Uterus (tissue), 4 donors: ENCODE measurements around the gene GLIPR1L1. TPM values are rescaled to one million over a fixed set of nuclear protein-coding genes. Genes with fewer than 3 reads are reported as not detected.

Experiments used
- DNase-seq, 2 donors: peaks; one replicate each; pipeline ENCODE4 v3.0.0-alpha.2; 2019 to 2020
- H3K27ac ChIP-seq, 2 donors: fragments of 200-600 bp; sonication (generic); 1 replicate in 1 of 2; 2 replicates in 1 of 2; pipeline ENCODE4 v1.5.1; 2016 to 2018
- H3K27me3 ChIP-seq, 2 donors: fragments of 200-600 bp; sonication (generic); one replicate each; pipeline ENCODE4 v1.5.1; 2018 to 2019; ENCODE audit warnings: control low read depth in 1 of 2
- H3K36me3 ChIP-seq, 2 donors: fragments of 200-600 bp; sonication (generic); one replicate each; pipeline ENCODE4 v1.5.1; 2019; ENCODE audit warnings: control low read depth in 1 of 2
- H3K4me1 ChIP-seq, 2 donors: fragments of 200-600 bp; sonication (generic); one replicate each; pipeline ENCODE4 v1.5.1; 2018 to 2019; ENCODE audit warnings: control low read depth in 1 of 2
- H3K4me3 ChIP-seq, 2 donors: fragments of 200-600 bp; sonication (generic); 1 replicate in 1 of 2; 2 replicates in 1 of 2; pipeline ENCODE4 v1.5.1; 2018 to 2019; ENCODE audit warnings: mild to moderate bottlenecking in 1 of 2
- H3K9me3 ChIP-seq, 2 donors: fragments of 200-600 bp; sonication (generic); one replicate each; pipeline ENCODE4 v1.5.1; 2019; ENCODE audit warnings: control low read depth in 1 of 2
- POLR2A ChIP-seq, 2 donors: fragments of 450-650 bp; IDR thresholded peaks; one replicate each; pipeline ENCODE4 v1.6.1; 2016; ENCODE audit warnings: antibody characterized with exemption in 2 of 2, mild to moderate bottlenecking in 1 of 2, moderate library complexity in 1 of 2
- intact Hi-C: fragments of 100-400 bp; cut with DNase I; formaldehyde crosslinking; loops from one replicate; pipeline ENCODE4 v1.15.1; 2023; ENCODE audit warnings: low total_unique reads
- total RNA-seq, 4 donors: library from RNA; depleted of rRNA in 3 of 4; stranded (reverse); fragments of >200 nt in 3 of 4; gene quantifications; one replicate each; pipeline versions ENCODE4 v1.1.0 to v1.2.4, GENCODE V29; 2014 to 2023
- TF ChIP-seq, protein P1 (sequence below), 4 experiments: fragments of 200-600 bp in 2 of 4; fragments of 450-650 bp in 2 of 4; sonication (generic) in 2 of 4; IDR thresholded peaks; one replicate each; pipeline ENCODE4 v1.5.1; 2016 to 2019; ENCODE audit warnings: antibody characterized with exemption in 4 of 4, mild to moderate bottlenecking in 2 of 4, moderate library complexity in 1 of 4
- donor health status: DM: yes; HTN: yes; CAD: no.

Gene GLIPR1L1
- total RNA-seq, 4 donors from 2014 or later = not detected

DNA sequence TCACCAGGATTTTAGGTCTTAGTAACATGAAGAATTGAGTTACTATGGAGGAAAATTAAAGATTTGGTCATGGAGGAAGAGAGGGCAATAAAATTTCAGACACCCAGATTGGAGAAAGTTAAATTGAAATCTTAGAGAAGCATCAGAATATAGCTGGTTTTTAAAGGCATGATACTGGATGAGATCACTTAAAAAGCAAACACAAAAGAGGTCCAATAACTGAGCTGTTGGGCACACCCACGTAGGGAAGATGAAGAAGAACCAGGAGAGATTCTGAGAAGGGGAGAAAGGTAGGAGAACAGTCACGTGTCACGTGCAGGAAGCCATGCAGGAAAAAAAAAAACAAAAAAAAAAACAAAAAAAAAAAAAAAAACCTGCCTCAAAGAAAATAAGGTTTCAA, 23.1 kb upstream of the GLIPR1L1 start:
- Histone ChIP-seq H3K27me3 (no peaks in the 10 kb centered on the region), H3K36me3 (no peaks in the 10 kb centered on the region), H3K9me3 (no peaks in the 10 kb centered on the region), H3K27ac (no peak overlapping the region), H3K4me1 (no peaks in the 10 kb centered on the region), H3K4me3 (no peak overlapping the region)
- intact Hi-C loops = no loop called here
- no peak for DNase-seq
- TF ChIP-seq, protein P1, sequence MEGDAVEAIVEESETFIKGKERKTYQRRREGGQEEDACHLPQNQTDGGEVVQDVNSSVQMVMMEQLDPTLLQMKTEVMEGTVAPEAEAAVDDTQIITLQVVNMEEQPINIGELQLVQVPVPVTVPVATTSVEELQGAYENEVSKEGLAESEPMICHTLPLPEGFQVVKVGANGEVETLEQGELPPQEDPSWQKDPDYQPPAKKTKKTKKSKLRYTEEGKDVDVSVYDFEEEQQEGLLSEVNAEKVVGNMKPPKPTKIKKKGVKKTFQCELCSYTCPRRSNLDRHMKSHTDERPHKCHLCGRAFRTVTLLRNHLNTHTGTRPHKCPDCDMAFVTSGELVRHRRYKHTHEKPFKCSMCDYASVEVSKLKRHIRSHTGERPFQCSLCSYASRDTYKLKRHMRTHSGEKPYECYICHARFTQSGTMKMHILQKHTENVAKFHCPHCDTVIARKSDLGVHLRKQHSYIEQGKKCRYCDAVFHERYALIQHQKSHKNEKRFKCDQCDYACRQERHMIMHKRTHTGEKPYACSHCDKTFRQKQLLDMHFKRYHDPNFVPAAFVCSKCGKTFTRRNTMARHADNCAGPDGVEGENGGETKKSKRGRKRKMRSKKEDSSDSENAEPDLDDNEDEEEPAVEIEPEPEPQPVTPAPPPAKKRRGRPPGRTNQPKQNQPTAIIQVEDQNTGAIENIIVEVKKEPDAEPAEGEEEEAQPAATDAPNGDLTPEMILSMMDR (IDR thresholded peaks at IDR 0.05) = no peak
- TF ChIP-seq POLR2A (IDR thresholded peaks at IDR 0.05) = no peak

DNA sequence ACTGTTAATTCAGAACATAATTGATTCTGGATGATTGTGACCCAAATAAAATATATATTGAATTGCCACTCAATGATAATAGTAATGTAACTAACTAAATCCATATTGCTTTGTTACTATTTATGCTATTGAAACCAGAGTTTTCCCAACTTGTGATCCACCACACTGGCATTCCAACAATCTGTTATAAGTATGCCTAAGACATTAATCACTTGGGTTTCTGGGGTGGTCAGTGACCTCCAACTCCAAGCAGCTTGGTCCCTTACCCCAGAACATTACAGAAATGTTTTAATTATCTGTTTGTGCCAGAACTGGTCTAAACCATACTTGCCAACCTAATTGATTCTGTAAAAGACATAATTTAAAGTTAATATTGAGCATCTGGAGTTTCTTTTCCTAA, 19.0 kb upstream of the GLIPR1L1 start:
- Histone ChIP-seq H3K4me1 (no peaks in the 10 kb centered on the region), H3K4me3 (no peak overlapping the region), H3K36me3 (no peaks in the 10 kb centered on the region), H3K27me3 (no peaks in the 10 kb centered on the region), H3K27ac (no peak overlapping the region), H3K9me3 (no peaks in the 10 kb centered on the region)
- no peak for DNase-seq
- TF ChIP-seq, protein P1 (IDR thresholded peaks at IDR 0.05) = no peak
- no peak for TF ChIP-seq POLR2A (IDR thresholded peaks at IDR 0.05)
- intact Hi-C loops = no loop called here

DNA sequence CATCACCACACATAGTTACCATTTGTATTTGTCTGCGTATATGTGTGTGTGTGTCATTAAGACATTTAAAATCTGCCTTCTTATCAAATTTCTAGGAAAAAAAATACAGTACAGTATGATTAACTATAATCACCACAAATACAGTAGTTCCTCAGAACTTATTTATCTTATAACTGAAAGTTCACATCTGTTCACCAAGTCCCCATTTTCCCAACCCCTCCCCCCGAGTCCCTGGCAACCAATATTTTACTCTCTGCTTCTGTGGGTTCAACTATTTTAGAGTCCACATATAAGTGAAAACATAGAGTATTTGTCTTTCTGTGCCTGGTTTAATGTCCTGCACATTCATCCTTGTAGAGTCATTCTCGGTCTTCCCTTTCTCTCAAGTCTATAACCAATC, 16.7 kb upstream of the GLIPR1L1 start:
- H3K4me3 ChIP-seq = no peak overlapping the region
- no peaks in the 10 kb centered on the region for H3K27me3 ChIP-seq
- TF ChIP-seq POLR2A (IDR thresholded peaks at IDR 0.05) = no peak
- TF ChIP-seq, protein P1 (IDR thresholded peaks at IDR 0.05) = no peak
- H3K4me1 ChIP-seq = no peaks in the 10 kb centered on the region
- H3K27ac ChIP-seq = no peak overlapping the region
- H3K9me3 ChIP-seq = no peaks in the 10 kb centered on the region
- intact Hi-C loops = no loop called here
- no peaks in the 10 kb centered on the region for H3K36me3 ChIP-seq
- DNase-seq = no peak

DNA sequence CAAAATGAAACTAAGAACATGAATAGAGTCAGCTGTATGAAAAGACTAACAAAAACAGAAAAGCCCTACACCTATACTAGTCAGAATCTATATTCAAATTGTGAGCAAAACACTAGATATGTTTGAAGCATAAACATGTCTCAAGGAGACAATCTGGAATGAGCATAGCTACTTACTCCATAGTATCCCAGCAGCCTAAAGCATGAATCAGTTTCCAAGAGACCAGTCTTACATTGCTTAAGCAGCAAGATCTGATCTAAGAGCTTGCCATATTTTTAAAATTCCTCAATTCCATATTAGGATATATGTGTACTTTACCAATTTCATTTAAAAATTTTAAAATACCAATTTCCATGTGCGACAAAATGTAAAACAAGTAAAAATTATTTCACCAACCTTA, 12.0 kb upstream of the GLIPR1L1 start:
- intact Hi-C loops = no loop called here
- Histone ChIP-seq H3K4me1 (no peaks in the 10 kb centered on the region), H3K36me3 (no peaks in the 10 kb centered on the region), H3K9me3 (no peaks in the 10 kb centered on the region), H3K27me3 (no peaks in the 10 kb centered on the region), H3K4me3 (no peak overlapping the region), H3K27ac (no peak overlapping the region)
- no peak for TF ChIP-seq POLR2A (IDR thresholded peaks at IDR 0.05)
- TF ChIP-seq, protein P1 (IDR thresholded peaks at IDR 0.05) = no peak
- DNase-seq = no peak

DNA sequence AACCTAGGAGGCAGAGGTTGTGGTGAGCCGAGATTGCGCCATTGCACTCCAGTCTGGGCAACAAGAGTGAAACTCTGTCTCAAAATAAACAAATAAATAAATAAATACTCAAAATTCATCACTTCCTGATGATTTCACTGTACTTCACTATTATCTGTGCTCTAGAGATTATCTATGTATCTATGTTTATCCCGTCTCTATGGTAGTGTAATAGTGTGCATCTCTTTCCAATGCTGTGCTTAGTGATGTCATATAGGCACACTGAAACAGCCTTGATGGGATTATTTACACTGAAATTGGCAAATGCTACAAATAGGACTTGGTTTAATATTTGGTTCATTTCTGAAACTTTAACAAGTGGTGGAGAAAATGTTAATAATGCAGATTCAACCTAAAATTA, 10.8 kb upstream of the GLIPR1L1 start:
- intact Hi-C loops = no loop called here
- H3K36me3 ChIP-seq = no peaks in the 10 kb centered on the region
- no peaks in the 10 kb centered on the region for H3K27me3 ChIP-seq
- no peak for DNase-seq
- TF ChIP-seq POLR2A (IDR thresholded peaks at IDR 0.05) = no peak
- TF ChIP-seq, protein P1 (IDR thresholded peaks at IDR 0.05) = no peak
- H3K4me3 ChIP-seq = no peak overlapping the region
- H3K9me3 ChIP-seq = no peaks in the 10 kb centered on the region
- H3K4me1 ChIP-seq = no peaks in the 10 kb centered on the region
- H3K27ac ChIP-seq = no peak overlapping the region
